Adrenal gland (tissue), 12 donors: ENCODE measurements around the gene ZNF329. TPM values are rescaled to one million over a fixed set of nuclear protein-coding genes. Genes with fewer than 3 reads are reported as not detected.
A peak's percentile ranks its signal among the peaks of the same experiment; 100 is the strongest.

Experiments used
- DNase-seq, 7 donors: peaks; one replicate each; pipeline ENCODE4 v3.0.0-alpha.2; 2019 to 2020
- H3K27ac ChIP-seq, 5 donors: fragments of 200-600 bp; sonication (generic) in 4 of 5; 1 replicate in 3 of 5; 2 replicates in 2 of 5; pipeline versions ENCODE4 v1.5.1 to v1.8.0; 2016 to 2020; ENCODE audit warnings: mild to moderate bottlenecking in 1 of 5
- H3K27me3 ChIP-seq: fragments of 200-600 bp; 2 replicates; pipeline ENCODE4 v1.8.0; 2021
- H3K36me3 ChIP-seq, 2 donors: fragments of 200-600 bp; replicated peaks in 1 of 2; 1 replicate in 1 of 2; 2 replicates in 1 of 2; pipeline versions ENCODE4 v1.5.1 to v1.8.0; 2018 to 2022
- H3K4me1 ChIP-seq, 2 donors: fragments of 200-600 bp; replicated peaks in 1 of 2; 1 replicate in 1 of 2; 2 replicates in 1 of 2; pipeline versions ENCODE4 v1.5.1 to v1.8.0; 2018 to 2021
- H3K4me3 ChIP-seq, 4 donors: fragments of 200-600 bp; sonication (generic) in 3 of 4; one replicate each; pipeline ENCODE4 v1.5.1; 2016 to 2018
- H3K9me3 ChIP-seq, 3 donors: fragments of 200-600 bp; sonication (generic) in 1 of 3; replicated peaks in 1 of 3; 1 replicate in 2 of 3; 2 replicates in 1 of 3; pipeline versions ENCODE4 v1.5.1 to v1.8.0; 2016 to 2021
- POLR2A ChIP-seq, 2 donors: fragments of 450-650 bp; IDR thresholded peaks; one replicate each; pipeline ENCODE4 v1.6.1; 2017; ENCODE audit warnings: antibody characterized with exemption in 2 of 2, mild to moderate bottlenecking in 2 of 2, moderate library complexity in 1 of 2
- WGBS, 4 donors: extraction: QIAGEN DNeasy Blood & Tissue Kit in 2 of 4; methylation state at CpG; one replicate each; pipeline versions ENCODE4 v1.1.5 to v1.1.7; 2013 to 2017; 5-methylcytosine and 5-hydroxymethylcytosine counted together
- intact Hi-C, 2 donors: fragments of 100-400 bp; cut with DNase I; formaldehyde crosslinking; loops; one replicate each; pipeline versions ENCODE4 v1.14.1 to v1.15.0; 2022 to 2023
- polyA plus RNA-seq, 3 donors: library from polyadenylated mRNA; stranded (reverse); fragments of 200-250 nt in 2 of 3; fragments of 350-450 nt in 1 of 3; fragmentation: Illumina TruSeq in 1 of 3; extraction: RNeasy Lipid Tissue Mini Kit (QIAGEN cat#74804) in 1 of 3; gene quantifications; one replicate each; pipeline ENCODE4 v1.2.3, GENCODE V29; 2013 to 2014
- total RNA-seq, 9 donors: library from RNA; depleted of rRNA in 4 of 9; stranded (reverse); fragments of >200 nt in 4 of 9; fragments of 120-200 nt in 1 of 9; fragmentation: NEBNext Ultra II Directional in 1 of 9; extraction: Animal tissue kit (Norgen Biotek cat#: 25700) in 1 of 9; gene quantifications; one replicate each; pipeline versions ENCODE4 v1.1.0 to v1.2.4, GENCODE V29; 2013 to 2023
- TF ChIP-seq, protein P1 (sequence below), 6 experiments: fragments of 450-650 bp in 4 of 6; fragments of 200-600 bp in 2 of 6; sonication (generic) in 1 of 6; IDR thresholded peaks; 1 replicate in 5 of 6; 2 replicates in 1 of 6; pipeline versions ENCODE4 v1.5.1 to v1.8.0; 2016 to 2021; ENCODE audit warnings: antibody characterized with exemption in 6 of 6, mild to moderate bottlenecking in 2 of 6, moderate library complexity in 1 of 6
- donor health status: healthy with polysubstance abuse.
- donor health status: Bipolar disorder and iron deficiency.
- donor health status: DM: yes; HTN: yes; CAD: no.
- donor health status: DM: no; HTN: no; CAD: no.
- donor health status: DM: no; HTN: no; CAD: no.
- donor health status: DM: yes; HTN: yes; CAD: no.

The ZNF329 gene
- total and polyA plus RNA-seq, 12 donors: 2.7 to 19.5 (median 9.7) TPM

DNA sequence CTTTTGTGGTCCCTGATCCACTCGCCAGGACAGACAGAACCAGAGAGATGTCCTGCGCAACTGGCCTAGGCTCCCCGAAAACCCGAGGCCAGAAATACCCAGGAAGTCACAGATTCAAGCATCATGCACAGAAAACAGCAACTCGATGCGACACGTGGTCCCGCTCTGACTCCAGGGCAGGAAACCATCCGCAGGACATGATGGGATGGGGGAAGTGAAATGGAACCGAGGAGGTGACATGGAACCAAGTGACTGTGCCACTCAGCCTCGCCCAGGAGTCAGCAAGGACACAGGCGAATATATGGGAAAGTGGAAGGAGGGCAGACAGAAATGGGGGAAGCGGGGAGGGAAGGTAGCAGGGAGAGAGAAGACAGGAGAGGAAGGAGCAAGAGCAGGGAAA is 53.7 kb downstream of the ZNF329 start:
- Histone ChIP-seq H3K27ac (no peak overlapping the region), H3K36me3 (no peaks in the 10 kb centered on the region)

DNA sequence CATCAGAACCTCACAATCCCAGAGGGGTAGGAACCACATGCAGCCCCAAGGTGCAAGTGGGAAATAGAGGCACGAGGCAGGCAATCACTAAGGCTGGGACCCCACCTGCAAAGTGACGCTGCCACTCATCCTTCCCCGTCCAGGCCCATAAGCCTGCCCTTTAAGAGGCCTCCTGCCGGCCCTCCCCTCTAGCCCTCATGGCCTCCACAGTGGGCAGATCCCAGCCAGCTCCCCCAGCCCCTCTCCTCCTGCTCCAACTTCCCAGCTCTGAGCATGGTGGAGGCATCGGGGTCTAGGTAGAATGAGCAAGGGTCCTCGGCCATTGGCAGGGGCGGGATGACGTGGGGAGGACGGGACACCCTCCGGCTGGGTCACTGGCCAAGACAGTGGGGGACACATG is 55.3 kb downstream of the ZNF329 start:
- DNase-seq: no peak
- no peak for TF ChIP-seq POLR2A (IDR thresholded peaks at IDR 0.05)
- TF ChIP-seq, protein P1, sequence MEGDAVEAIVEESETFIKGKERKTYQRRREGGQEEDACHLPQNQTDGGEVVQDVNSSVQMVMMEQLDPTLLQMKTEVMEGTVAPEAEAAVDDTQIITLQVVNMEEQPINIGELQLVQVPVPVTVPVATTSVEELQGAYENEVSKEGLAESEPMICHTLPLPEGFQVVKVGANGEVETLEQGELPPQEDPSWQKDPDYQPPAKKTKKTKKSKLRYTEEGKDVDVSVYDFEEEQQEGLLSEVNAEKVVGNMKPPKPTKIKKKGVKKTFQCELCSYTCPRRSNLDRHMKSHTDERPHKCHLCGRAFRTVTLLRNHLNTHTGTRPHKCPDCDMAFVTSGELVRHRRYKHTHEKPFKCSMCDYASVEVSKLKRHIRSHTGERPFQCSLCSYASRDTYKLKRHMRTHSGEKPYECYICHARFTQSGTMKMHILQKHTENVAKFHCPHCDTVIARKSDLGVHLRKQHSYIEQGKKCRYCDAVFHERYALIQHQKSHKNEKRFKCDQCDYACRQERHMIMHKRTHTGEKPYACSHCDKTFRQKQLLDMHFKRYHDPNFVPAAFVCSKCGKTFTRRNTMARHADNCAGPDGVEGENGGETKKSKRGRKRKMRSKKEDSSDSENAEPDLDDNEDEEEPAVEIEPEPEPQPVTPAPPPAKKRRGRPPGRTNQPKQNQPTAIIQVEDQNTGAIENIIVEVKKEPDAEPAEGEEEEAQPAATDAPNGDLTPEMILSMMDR (IDR thresholded peaks at IDR 0.05): no peak
- H3K4me3 ChIP-seq: no peak overlapping the region
- H3K9me3 ChIP-seq: peaks cover 0 to 5% (median 0%) of the 10 kb centered on the region in 3 donors
- H3K36me3 ChIP-seq: no peaks in the 10 kb centered on the region
- H3K4me1 ChIP-seq: peaks cover 4 to 9% of the 10 kb centered on the region in 2 donors
- WGBS, 4 donors: 91 to 99% (median 96%) methylated on average over 9 to 10 of the region's 10 CpGs
- no peaks in the 10 kb centered on the region for H3K27me3 ChIP-seq
- H3K27ac ChIP-seq: no peak overlapping the region
- intact Hi-C loops: no loop called here

More for the DNA sequence above, 53.7 kb downstream of the ZNF329 start:
- Histone ChIP-seq H3K9me3 (peaks cover 0 to 6% (median 0%) of the 10 kb centered on the region in 3 donors), H3K4me1 (peaks cover 4 to 9% of the 10 kb centered on the region in 2 donors), H3K4me3 (peak overlapping the region in 1 of 4 donors; percentile 96), H3K27me3 (no peaks in the 10 kb centered on the region)
- TF ChIP-seq, protein P1 (IDR thresholded peaks at IDR 0.05): no peak
- no peak for TF ChIP-seq POLR2A (IDR thresholded peaks at IDR 0.05)
- no peak for DNase-seq
- intact Hi-C loops: no loop called here
- 81 to 91% (median 86%) methylated on average over 13 of the region's 13 CpGs for WGBS, 4 donors

DNA sequence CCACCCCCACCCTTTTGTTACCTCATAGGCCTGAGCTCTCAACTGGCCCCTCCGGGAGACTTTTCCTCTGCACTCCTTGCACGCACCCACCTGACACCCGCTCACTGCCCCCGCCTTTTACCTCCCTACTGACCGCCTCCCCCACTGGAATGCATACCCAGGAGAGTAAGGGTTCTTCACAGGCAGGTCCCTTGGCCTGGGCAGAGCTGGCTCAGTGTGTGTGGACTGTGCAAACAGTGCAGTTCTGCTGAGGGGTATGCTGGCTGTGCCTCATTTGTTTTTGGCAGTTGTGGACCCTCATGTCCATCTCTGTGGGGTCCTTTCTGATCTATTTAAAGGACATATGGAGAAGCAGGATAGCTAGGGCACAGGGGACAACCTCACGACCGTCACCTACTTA is 57.5 kb downstream of the ZNF329 start:
- TF ChIP-seq, protein P1 (IDR thresholded peaks at IDR 0.05): no peak
- no peak for TF ChIP-seq POLR2A (IDR thresholded peaks at IDR 0.05)
- no peak for DNase-seq
- no peak overlapping the region for H3K27ac ChIP-seq
- H3K4me3 ChIP-seq: no peak overlapping the region
- peaks cover 4 to 6% of the 10 kb centered on the region in 2 donors for H3K4me1 ChIP-seq
- 92 to 98% (median 95%) methylated on average over 7 of the region's 7 CpGs for WGBS, 4 donors
- intact Hi-C loops: no loop called here
- peaks cover 0 to 5% (median 0%) of the 10 kb centered on the region in 3 donors for H3K9me3 ChIP-seq
- H3K36me3 ChIP-seq: no peaks in the 10 kb centered on the region
- H3K27me3 ChIP-seq: no peaks in the 10 kb centered on the region

DNA sequence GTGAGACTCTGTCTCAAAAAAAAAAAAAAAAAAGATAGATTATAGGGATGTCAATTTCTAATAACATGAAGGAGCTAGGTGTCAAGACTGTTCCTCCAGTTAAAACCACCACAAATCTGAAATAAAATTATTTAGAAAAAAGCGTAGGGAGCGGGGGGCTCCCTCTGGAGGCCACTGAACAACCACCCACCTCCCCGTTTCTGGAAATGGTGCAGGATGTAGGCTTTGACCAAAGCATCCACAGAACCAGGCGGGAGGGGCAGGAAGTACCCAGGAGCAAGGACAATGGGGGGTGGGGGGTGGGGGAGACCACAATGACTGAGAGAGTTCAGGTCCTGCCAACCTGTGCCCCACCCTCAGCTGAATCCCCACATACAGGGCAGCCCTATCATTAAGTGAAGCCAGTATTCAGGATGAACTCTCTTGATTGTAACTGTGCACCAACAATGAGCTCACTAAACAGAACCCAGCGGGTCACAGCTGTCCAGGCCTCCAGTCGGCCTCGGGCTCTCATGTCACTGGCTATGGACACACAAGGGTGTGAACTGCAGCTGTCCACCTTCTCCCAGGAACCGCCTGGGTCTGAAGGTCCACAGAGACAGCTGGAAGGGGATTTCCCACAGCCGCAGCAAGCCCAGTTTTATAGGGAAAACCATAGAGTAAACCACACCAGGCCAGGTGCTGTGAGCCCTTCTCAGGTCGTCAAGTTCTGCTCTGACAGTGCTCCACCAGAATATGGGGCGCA is 59.2 kb downstream of the ZNF329 start:
- Histone ChIP-seq H3K4me3 (no peak overlapping the region), H3K4me1 (no peaks in the 10 kb centered on the region), H3K36me3 (no peaks in the 10 kb centered on the region), H3K27ac (no peak overlapping the region), H3K27me3 (no peaks in the 10 kb centered on the region), H3K9me3 (peaks cover 0 to 5% (median 0%) of the 10 kb centered on the region in 3 donors)
- 85 to 92% (median 87%) methylated on average over 9 to 11 of the region's 11 CpGs for WGBS, 4 donors
- no peak for DNase-seq
- TF ChIP-seq POLR2A (IDR thresholded peaks at IDR 0.05): no peak
- TF ChIP-seq, protein P1 (IDR thresholded peaks at IDR 0.05): no peak
- intact Hi-C loops: no loop called here
